WTC11 (cell line): Measurements from ENCODE around the gene PACS1. TPM values are rescaled to one million over a fixed set of nuclear protein-coding genes. Genes with fewer than 3 reads are reported as not detected.

Experiments
- ATAC-seq: fragments of 200-7000 bp; cut with Tn5 transposase; 2 replicates; pipeline ENCODE4 v1.10.0; 2021; ENCODE audit warnings: mild to moderate bottlenecking, moderate library complexity
- CTCF ChIA-PET: fragments of 300-600 bp; sonication (Branson Sonifier 250); formaldehyde crosslinking; loops from one replicate; lab custom pipeline; 2021; ENCODE audit warnings: antibody characterized with exemption; lab: Charles Lee
- POLR2A ChIA-PET: fragments of 350-600 bp; sonication (Branson Sonifier 250); formaldehyde crosslinking; loops from one replicate; lab custom pipeline; 2021; ENCODE audit warnings: antibody characterized with exemption; lab: Charles Lee
- DNase-seq: peaks from one replicate; pipeline ENCODE4 v3.0.0; 2021; ENCODE audit warnings: low spot score
- H3K27ac Mint-ChIP-seq: 2 replicates; pipeline ENCODE4 v1.8.0; 2021; ENCODE audit warnings: mixed read lengths
- H3K27me3 Mint-ChIP-seq: 2 replicates; pipeline ENCODE4 v1.8.0; 2021; ENCODE audit warnings: low read depth, mild to moderate bottlenecking, moderate library complexity, mixed read lengths
- H3K36me3 Mint-ChIP-seq: 2 replicates; pipeline ENCODE4 v1.8.0; 2021; ENCODE audit warnings: mixed read lengths
- H3K4me1 Mint-ChIP-seq: 2 replicates; pipeline ENCODE4 v1.8.0; 2022; ENCODE audit warnings: mixed read lengths
- H3K4me3 Mint-ChIP-seq: 2 replicates; pipeline ENCODE4 v1.8.0; 2021; ENCODE audit warnings: mild to moderate bottlenecking, moderate library complexity, mixed read lengths
- H3K9me3 Mint-ChIP-seq: 2 replicates; pipeline ENCODE4 v1.8.0; 2021; ENCODE audit warnings: mixed read lengths
- AR ChIP-seq: fragments of 250-450 bp; sonication (Bioruptor Pico); IDR thresholded peaks from 2 replicates; pipeline ENCODE4 v1.9.0; 2021; ENCODE audit warnings: mild to moderate bottlenecking
- FOXK1 ChIP-seq: sonication (generic); formaldehyde crosslinking; IDR thresholded peaks from 2 replicates; pipeline ENCODE4 v1.8.0; 2022; ENCODE audit warnings: mild to moderate bottlenecking, moderate library complexity, missing genetic modification reagents
- NFE2L1 ChIP-seq: sonication (generic); formaldehyde crosslinking; IDR thresholded peaks from 2 replicates; pipeline ENCODE4 v1.8.1; 2023; ENCODE audit warnings: missing genetic modification reagents
- NR3C1 ChIP-seq: sonication (generic); formaldehyde crosslinking; conservative IDR thresholded peaks from 2 replicates; pipeline ENCODE4 v1.8.1; 2023; ENCODE audit warnings: low read depth, mild to moderate bottlenecking, missing genetic modification reagents
- RORB ChIP-seq: fragments of 250-450 bp; sonication (Bioruptor Pico); IDR thresholded peaks from 2 replicates; pipeline ENCODE4 v1.9.0; 2021; ENCODE audit warnings: mild to moderate bottlenecking
- SMAD4 ChIP-seq: sonication (generic); formaldehyde crosslinking; IDR thresholded peaks from 2 replicates; pipeline ENCODE4 v1.8.0; 2022; ENCODE audit warnings: mild to moderate bottlenecking, missing genetic modification reagents
- SOX15 ChIP-seq: fragments of 250-450 bp; sonication (Bioruptor Pico); IDR thresholded peaks from 2 replicates; pipeline ENCODE4 v1.9.0; 2021; ENCODE audit warnings: mild to moderate bottlenecking
- SP1 ChIP-seq: sonication (generic); formaldehyde crosslinking; conservative IDR thresholded peaks from 2 replicates; pipeline ENCODE4 v1.8.1; 2022; ENCODE audit warnings: missing genetic modification reagents
- STAT6 ChIP-seq: sonication (generic); formaldehyde crosslinking; conservative IDR thresholded peaks from 2 replicates; pipeline ENCODE4 v1.8.1; 2023; ENCODE audit warnings: mild to moderate bottlenecking, low read depth, missing genetic modification reagents, moderate library complexity
- ZNF423 ChIP-seq: fragments of 250-450 bp; sonication (Bioruptor Pico); IDR thresholded peaks from 2 replicates; pipeline ENCODE4 v2.1.2; 2022; ENCODE audit warnings: mild to moderate bottlenecking, moderate library complexity
- total RNA-seq: library from RNA; stranded (reverse); gene quantifications from 3 replicates; pipeline ENCODE4 v1.2.3, GENCODE V29; 2021
- TF ChIP-seq, protein P1 (sequence below): sonication (generic); formaldehyde crosslinking; IDR thresholded peaks from 2 replicates; pipeline ENCODE4 v1.8.0; 2023; ENCODE audit warnings: missing genetic modification reagents, mild to moderate bottlenecking, borderline replicate concordance
- TF ChIP-seq, protein P2 (sequence below): sonication (generic); formaldehyde crosslinking; IDR thresholded peaks from 2 replicates; pipeline ENCODE4 v1.8.1; 2023; ENCODE audit warnings: mild to moderate bottlenecking, missing genetic modification reagents, borderline replicate concordance
- TF ChIP-seq, protein P3 (sequence below): sonication (generic); formaldehyde crosslinking; IDR thresholded peaks from 2 replicates; pipeline ENCODE4 v1.8.1; 2023; ENCODE audit warnings: mild to moderate bottlenecking, missing genetic modification reagents, moderate library complexity

The PACS1 gene
- total RNA-seq, 1 experiment from 2014 or later, result 34.8 TPM

DNA sequence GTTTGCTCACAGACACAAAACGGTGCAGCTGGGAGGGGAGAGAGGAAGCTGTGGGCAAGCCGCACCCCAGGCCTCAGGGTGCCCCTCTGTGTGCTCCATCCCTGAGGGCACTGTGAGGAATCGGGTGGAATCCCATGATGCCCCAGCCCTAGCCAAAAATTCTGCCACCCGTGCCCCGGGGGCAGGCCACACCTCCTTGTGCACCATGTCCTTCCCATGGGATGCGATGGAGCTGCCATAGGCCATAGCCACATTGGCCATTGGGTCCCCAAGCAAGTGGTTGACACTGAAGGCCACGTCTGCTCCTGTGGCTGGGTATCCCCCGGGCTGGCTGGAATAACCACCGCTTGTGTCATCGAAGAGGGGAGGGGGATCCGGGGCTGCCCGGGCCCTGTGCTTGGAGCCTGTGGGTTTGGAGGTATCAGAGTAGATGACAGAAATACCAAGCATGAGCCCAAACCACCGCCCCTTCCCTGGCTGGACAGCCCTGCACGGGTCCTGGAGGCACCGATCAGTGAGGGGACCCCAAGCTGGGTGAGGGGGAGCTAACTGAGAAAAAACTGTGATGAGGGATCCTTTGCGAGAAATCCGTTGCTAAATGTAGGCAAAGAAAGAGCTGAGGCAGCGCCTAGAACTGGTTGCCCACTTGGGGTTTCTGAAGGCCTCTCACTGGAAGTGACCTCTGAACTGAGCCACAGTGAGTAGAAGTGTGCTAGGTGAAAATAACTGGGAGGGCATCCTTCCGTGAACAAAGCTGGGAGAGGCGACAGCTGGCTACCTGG lies 218.0 kb downstream of the PACS1 start (continued):
- TF ChIP-seq, protein P1, sequence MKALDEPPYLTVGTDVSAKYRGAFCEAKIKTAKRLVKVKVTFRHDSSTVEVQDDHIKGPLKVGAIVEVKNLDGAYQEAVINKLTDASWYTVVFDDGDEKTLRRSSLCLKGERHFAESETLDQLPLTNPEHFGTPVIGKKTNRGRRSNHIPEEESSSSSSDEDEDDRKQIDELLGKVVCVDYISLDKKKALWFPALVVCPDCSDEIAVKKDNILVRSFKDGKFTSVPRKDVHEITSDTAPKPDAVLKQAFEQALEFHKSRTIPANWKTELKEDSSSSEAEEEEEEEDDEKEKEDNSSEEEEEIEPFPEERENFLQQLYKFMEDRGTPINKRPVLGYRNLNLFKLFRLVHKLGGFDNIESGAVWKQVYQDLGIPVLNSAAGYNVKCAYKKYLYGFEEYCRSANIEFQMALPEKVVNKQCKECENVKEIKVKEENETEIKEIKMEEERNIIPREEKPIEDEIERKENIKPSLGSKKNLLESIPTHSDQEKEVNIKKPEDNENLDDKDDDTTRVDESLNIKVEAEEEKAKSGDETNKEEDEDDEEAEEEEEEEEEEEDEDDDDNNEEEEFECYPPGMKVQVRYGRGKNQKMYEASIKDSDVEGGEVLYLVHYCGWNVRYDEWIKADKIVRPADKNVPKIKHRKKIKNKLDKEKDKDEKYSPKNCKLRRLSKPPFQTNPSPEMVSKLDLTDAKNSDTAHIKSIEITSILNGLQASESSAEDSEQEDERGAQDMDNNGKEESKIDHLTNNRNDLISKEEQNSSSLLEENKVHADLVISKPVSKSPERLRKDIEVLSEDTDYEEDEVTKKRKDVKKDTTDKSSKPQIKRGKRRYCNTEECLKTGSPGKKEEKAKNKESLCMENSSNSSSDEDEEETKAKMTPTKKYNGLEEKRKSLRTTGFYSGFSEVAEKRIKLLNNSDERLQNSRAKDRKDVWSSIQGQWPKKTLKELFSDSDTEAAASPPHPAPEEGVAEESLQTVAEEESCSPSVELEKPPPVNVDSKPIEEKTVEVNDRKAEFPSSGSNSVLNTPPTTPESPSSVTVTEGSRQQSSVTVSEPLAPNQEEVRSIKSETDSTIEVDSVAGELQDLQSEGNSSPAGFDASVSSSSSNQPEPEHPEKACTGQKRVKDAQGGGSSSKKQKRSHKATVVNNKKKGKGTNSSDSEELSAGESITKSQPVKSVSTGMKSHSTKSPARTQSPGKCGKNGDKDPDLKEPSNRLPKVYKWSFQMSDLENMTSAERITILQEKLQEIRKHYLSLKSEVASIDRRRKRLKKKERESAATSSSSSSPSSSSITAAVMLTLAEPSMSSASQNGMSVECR, result no peak
- TF ChIP-seq NR3C1, result no peak

- ChIA-PET POLR2A (interaction anchor here (0.5 to 1.8 kb wide), 11 partner anchors 9 to 178 kb away, joined by 3 to 19 read pairs (median 5); partner anchors contain the start of genes B4GAT1, CD248, PELI3 and RIN1), CTCF (interaction anchor here (0.6 to 2.5 kb wide), 28 partner anchors 9 to 401 kb away, joined by 3 to 65 read pairs (median 4); partner anchors contain the start of genes CD248, DPP3, FIBP and RAB1B)
- peaks cover 20% of the 10 kb centered on the region for H3K4me1 Mint-ChIP-seq
- ATAC-seq, result peak; percentile 95
- no peaks in the 10 kb centered on the region for H3K36me3 Mint-ChIP-seq
- H3K4me3 Mint-ChIP-seq, result peak within 1 kb of the TSS; percentile 96
- H3K27me3 Mint-ChIP-seq, result peaks cover 37% of the 10 kb centered on the region
- H3K9me3 Mint-ChIP-seq, result no peaks in the 10 kb centered on the region
- H3K27ac Mint-ChIP-seq, result peak within 1 kb of the TSS; percentile 96
- DNase-seq, result peak; percentile 98
- TF ChIP-seq ZNF423 (CRISPR knock-in tag), result no peak
- no peak for TF ChIP-seq RORB (CRISPR knock-in tag)
- no peak for TF ChIP-seq NFE2L1
- TF ChIP-seq, protein P2, sequence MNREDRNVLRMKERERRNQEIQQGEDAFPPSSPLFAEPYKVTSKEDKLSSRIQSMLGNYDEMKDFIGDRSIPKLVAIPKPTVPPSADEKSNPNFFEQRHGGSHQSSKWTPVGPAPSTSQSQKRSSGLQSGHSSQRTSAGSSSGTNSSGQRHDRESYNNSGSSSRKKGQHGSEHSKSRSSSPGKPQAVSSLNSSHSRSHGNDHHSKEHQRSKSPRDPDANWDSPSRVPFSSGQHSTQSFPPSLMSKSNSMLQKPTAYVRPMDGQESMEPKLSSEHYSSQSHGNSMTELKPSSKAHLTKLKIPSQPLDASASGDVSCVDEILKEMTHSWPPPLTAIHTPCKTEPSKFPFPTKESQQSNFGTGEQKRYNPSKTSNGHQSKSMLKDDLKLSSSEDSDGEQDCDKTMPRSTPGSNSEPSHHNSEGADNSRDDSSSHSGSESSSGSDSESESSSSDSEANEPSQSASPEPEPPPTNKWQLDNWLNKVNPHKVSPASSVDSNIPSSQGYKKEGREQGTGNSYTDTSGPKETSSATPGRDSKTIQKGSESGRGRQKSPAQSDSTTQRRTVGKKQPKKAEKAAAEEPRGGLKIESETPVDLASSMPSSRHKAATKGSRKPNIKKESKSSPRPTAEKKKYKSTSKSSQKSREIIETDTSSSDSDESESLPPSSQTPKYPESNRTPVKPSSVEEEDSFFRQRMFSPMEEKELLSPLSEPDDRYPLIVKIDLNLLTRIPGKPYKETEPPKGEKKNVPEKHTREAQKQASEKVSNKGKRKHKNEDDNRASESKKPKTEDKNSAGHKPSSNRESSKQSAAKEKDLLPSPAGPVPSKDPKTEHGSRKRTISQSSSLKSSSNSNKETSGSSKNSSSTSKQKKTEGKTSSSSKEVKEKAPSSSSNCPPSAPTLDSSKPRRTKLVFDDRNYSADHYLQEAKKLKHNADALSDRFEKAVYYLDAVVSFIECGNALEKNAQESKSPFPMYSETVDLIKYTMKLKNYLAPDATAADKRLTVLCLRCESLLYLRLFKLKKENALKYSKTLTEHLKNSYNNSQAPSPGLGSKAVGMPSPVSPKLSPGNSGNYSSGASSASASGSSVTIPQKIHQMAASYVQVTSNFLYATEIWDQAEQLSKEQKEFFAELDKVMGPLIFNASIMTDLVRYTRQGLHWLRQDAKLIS (CRISPR knock-in tag), result no peak
- TF ChIP-seq SOX15 (CRISPR knock-in tag), result no peak
- TF ChIP-seq SMAD4 (CRISPR knock-in tag), result no peak
- TF ChIP-seq FOXK1 (CRISPR knock-in tag), result peak; percentile 82
- TF ChIP-seq NR3C1, result no peak
- peak; percentile 78 for TF ChIP-seq SP1 (CRISPR knock-in tag)
- no peak for TF ChIP-seq STAT6 (CRISPR knock-in tag)
- no peak for TF ChIP-seq AR (CRISPR knock-in tag)
- TF ChIP-seq, protein P3, sequence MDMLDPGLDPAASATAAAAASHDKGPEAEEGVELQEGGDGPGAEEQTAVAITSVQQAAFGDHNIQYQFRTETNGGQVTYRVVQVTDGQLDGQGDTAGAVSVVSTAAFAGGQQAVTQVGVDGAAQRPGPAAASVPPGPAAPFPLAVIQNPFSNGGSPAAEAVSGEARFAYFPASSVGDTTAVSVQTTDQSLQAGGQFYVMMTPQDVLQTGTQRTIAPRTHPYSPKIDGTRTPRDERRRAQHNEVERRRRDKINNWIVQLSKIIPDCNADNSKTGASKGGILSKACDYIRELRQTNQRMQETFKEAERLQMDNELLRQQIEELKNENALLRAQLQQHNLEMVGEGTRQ, result no peak
These were observed 218.8 kb downstream of the PACS1 start, which contains the start of gene YIF1A for GRCh38 chr11:66288671-66289547. Gene YIF1A (minus strand): TSS chr11:66289143. CDS start chr11:66288985, 158 bp downstream.
